ENCODE measurements around the gene MRFAP1L1.
"Not testable (repeated sequence)": the region's sequence is repeated elsewhere in the genome, so short reads cannot be mapped to it uniquely, and the experiment has no call there.

- TF ChIP-seq, protein P1, sequence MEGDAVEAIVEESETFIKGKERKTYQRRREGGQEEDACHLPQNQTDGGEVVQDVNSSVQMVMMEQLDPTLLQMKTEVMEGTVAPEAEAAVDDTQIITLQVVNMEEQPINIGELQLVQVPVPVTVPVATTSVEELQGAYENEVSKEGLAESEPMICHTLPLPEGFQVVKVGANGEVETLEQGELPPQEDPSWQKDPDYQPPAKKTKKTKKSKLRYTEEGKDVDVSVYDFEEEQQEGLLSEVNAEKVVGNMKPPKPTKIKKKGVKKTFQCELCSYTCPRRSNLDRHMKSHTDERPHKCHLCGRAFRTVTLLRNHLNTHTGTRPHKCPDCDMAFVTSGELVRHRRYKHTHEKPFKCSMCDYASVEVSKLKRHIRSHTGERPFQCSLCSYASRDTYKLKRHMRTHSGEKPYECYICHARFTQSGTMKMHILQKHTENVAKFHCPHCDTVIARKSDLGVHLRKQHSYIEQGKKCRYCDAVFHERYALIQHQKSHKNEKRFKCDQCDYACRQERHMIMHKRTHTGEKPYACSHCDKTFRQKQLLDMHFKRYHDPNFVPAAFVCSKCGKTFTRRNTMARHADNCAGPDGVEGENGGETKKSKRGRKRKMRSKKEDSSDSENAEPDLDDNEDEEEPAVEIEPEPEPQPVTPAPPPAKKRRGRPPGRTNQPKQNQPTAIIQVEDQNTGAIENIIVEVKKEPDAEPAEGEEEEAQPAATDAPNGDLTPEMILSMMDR (IDR thresholded peaks at IDR 0.05), result not testable (repeated sequence)
- TF ChIP-seq EP300, POLR2A (IDR thresholded peaks at IDR 0.05): not testable (repeated sequence)
Observed at GRCh38 chr4:6672541-6673190, 37.0 kb downstream of the MRFAP1L1 start.
